Uterus (tissue), 4 donors: Measurements from ENCODE around the gene SPINK7. TPM values are rescaled to one million over a fixed set of nuclear protein-coding genes. Genes with fewer than 3 reads are reported as not detected.

Source experiments
- DNase-seq, 2 donors: peaks; one replicate each; pipeline ENCODE4 v3.0.0-alpha.2; 2019 to 2020
- H3K27ac ChIP-seq, 2 donors: fragments of 200-600 bp; sonication (generic); 1 replicate in 1 of 2; 2 replicates in 1 of 2; pipeline ENCODE4 v1.5.1; 2016 to 2018
- H3K27me3 ChIP-seq, 2 donors: fragments of 200-600 bp; sonication (generic); one replicate each; pipeline ENCODE4 v1.5.1; 2018 to 2019; ENCODE audit warnings: control low read depth in 1 of 2
- H3K36me3 ChIP-seq, 2 donors: fragments of 200-600 bp; sonication (generic); one replicate each; pipeline ENCODE4 v1.5.1; 2019; ENCODE audit warnings: control low read depth in 1 of 2
- H3K4me1 ChIP-seq, 2 donors: fragments of 200-600 bp; sonication (generic); one replicate each; pipeline ENCODE4 v1.5.1; 2018 to 2019; ENCODE audit warnings: control low read depth in 1 of 2
- H3K4me3 ChIP-seq, 2 donors: fragments of 200-600 bp; sonication (generic); 1 replicate in 1 of 2; 2 replicates in 1 of 2; pipeline ENCODE4 v1.5.1; 2018 to 2019; ENCODE audit warnings: mild to moderate bottlenecking in 1 of 2
- H3K9me3 ChIP-seq, 2 donors: fragments of 200-600 bp; sonication (generic); one replicate each; pipeline ENCODE4 v1.5.1; 2019; ENCODE audit warnings: control low read depth in 1 of 2
- POLR2A ChIP-seq, 2 donors: fragments of 450-650 bp; IDR thresholded peaks; one replicate each; pipeline ENCODE4 v1.6.1; 2016; ENCODE audit warnings: antibody characterized with exemption in 2 of 2, mild to moderate bottlenecking in 1 of 2, moderate library complexity in 1 of 2
- intact Hi-C: fragments of 100-400 bp; cut with DNase I; formaldehyde crosslinking; loops from one replicate; pipeline ENCODE4 v1.15.1; 2023; ENCODE audit warnings: low total_unique reads
- total RNA-seq, 4 donors: library from RNA; depleted of rRNA in 3 of 4; stranded (reverse); fragments of >200 nt in 3 of 4; gene quantifications; one replicate each; pipeline versions ENCODE4 v1.1.0 to v1.2.4, GENCODE V29; 2014 to 2023
- TF ChIP-seq, protein P1 (sequence below), 4 experiments: fragments of 200-600 bp in 2 of 4; fragments of 450-650 bp in 2 of 4; sonication (generic) in 2 of 4; IDR thresholded peaks; one replicate each; pipeline ENCODE4 v1.5.1; 2016 to 2019; ENCODE audit warnings: antibody characterized with exemption in 4 of 4, mild to moderate bottlenecking in 2 of 4, moderate library complexity in 1 of 4
- donor health status: DM: yes; HTN: yes; CAD: no.

The SPINK7 gene
- total RNA-seq, 4 donors from 2014 or later, result not detected

DNA sequence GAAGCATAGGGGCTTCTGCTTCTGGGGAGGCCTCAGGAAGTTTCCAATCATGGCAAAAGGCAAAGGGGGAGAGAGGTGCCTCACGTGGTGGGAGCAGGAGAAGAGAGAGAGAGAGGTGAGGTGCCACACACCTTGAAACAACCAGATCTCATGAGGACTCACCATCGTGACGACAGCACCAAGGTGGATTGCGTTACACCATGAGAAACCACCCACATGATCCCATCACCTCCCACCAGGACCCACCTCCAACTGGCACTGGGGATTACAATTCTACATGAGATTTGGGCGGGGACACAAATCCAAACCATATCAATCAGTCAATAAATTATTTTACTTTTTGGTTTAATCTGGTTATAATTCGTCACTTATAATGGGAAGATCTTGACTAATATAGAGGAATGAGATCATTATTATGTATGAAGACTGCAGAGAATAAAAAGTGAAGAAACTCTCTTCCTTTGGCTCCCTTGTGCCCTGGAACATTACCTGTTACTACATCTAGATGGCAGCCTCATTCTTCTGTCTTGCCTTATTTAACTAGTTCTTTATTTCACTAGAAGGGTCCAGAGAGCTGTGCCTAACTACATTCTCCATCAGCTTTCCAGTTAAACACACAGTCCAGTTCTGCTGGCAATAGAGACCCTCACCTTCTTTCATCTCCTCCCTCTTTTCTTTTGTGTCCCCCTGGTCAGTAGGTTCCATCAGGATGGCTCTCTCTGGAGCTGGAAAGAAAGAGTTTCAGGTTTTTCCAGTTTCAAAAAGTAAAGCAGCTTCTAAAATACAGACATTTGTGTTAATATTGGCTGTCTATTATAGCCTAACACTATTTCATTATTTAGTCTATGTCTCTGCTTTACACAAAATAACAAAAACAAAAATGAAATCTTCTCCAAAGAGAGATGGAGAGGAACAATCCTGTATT, 21.7 kb upstream of the SPINK7 start:
- Histone ChIP-seq H3K27me3 (no peaks in the 10 kb centered on the region), H3K36me3 (no peaks in the 10 kb centered on the region), H3K4me1 (no peaks in the 10 kb centered on the region), H3K27ac (no peak overlapping the region), H3K4me3 (no peak overlapping the region), H3K9me3 (no peaks in the 10 kb centered on the region)
- intact Hi-C loops, result no loop called here
- TF ChIP-seq POLR2A (IDR thresholded peaks at IDR 0.05), result no peak
- TF ChIP-seq, protein P1, sequence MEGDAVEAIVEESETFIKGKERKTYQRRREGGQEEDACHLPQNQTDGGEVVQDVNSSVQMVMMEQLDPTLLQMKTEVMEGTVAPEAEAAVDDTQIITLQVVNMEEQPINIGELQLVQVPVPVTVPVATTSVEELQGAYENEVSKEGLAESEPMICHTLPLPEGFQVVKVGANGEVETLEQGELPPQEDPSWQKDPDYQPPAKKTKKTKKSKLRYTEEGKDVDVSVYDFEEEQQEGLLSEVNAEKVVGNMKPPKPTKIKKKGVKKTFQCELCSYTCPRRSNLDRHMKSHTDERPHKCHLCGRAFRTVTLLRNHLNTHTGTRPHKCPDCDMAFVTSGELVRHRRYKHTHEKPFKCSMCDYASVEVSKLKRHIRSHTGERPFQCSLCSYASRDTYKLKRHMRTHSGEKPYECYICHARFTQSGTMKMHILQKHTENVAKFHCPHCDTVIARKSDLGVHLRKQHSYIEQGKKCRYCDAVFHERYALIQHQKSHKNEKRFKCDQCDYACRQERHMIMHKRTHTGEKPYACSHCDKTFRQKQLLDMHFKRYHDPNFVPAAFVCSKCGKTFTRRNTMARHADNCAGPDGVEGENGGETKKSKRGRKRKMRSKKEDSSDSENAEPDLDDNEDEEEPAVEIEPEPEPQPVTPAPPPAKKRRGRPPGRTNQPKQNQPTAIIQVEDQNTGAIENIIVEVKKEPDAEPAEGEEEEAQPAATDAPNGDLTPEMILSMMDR (IDR thresholded peaks at IDR 0.05), result no peak
- DNase-seq, result no peak

DNA sequence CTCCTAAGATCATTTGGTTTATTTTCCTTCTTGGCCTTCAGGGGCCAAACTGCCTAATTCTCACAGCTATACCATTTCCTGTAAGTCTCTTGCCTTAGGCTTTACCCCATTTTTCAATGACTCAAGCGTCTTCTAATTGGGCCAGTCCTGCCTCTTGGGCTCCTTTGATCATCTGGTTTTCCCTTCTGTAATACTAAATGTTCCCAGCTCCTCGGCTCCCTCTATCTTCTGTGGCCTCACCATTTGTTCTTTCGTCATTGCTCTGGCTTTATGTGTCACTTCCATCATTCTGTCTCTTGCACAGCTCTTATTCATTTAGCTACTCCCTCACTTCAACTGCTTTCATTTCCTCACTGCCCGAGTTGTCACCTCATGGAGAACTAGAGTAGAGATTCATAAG, 14.5 kb upstream of the SPINK7 start:
- no peaks in the 10 kb centered on the region for H3K36me3 ChIP-seq
- H3K9me3 ChIP-seq, result no peaks in the 10 kb centered on the region
- TF ChIP-seq, protein P1 (IDR thresholded peaks at IDR 0.05), result no peak
- TF ChIP-seq POLR2A (IDR thresholded peaks at IDR 0.05), result no peak
- no peak for DNase-seq
- no peak overlapping the region for H3K4me3 ChIP-seq
- H3K27me3 ChIP-seq, result no peaks in the 10 kb centered on the region
- intact Hi-C loops, result no loop called here
- no peaks in the 10 kb centered on the region for H3K4me1 ChIP-seq
- no peak overlapping the region for H3K27ac ChIP-seq

DNA sequence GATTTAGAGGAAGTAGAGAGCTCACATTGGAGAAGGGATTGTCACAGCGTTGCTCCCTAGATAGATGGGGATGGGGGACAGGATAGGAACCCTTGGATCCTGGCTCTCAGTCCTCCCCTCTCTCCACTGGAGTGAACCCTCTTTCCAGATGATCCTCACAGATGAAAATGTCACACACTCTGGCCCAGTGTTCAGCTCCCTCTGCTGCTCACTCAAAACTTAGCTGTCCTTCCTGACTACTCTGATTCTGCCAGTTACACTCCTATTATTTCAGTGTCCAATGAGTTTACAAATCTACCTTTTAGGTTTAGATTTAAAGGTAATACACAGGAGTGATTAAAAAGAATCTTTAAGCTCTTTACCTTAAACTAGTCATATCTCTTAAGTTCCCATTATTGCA, 5.8 kb upstream of the SPINK7 start:
- TF ChIP-seq, protein P1 (IDR thresholded peaks at IDR 0.05), result no peak
- TF ChIP-seq POLR2A (IDR thresholded peaks at IDR 0.05), result no peak
- Histone ChIP-seq H3K4me1 (no peaks in the 10 kb centered on the region), H3K36me3 (no peaks in the 10 kb centered on the region), H3K27ac (no peak overlapping the region), H3K9me3 (no peaks in the 10 kb centered on the region), H3K27me3 (no peaks in the 10 kb centered on the region), H3K4me3 (no peak overlapping the region)
- intact Hi-C loops, result no loop called here
- DNase-seq, result no peak

DNA sequence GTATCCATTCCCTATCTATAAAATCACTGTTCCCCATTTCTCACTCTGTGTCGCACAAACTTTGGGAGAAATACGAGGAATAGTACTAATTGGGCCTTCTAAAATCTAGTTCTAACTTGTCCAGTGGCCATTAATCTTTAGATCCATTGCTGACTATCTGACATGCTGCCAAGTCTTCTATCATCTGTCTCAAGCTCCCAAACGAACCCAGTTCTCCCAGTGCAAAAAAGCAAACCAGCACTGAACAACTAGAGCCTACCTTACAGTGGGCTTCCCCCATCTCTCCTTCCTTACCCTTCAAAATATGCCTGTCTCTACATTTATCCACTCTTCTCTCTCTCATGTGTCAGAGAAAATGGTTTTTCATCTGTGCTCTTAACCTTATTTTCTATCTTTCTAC, 3.2 kb upstream of the SPINK7 start:
- intact Hi-C loops, result no loop called here
- no peak for DNase-seq
- Histone ChIP-seq H3K27me3 (no peaks in the 10 kb centered on the region), H3K27ac (no peak overlapping the region), H3K36me3 (no peaks in the 10 kb centered on the region), H3K4me1 (no peaks in the 10 kb centered on the region), H3K9me3 (no peaks in the 10 kb centered on the region), H3K4me3 (no peak overlapping the region)
- TF ChIP-seq, protein P1 (IDR thresholded peaks at IDR 0.05), result no peak
- TF ChIP-seq POLR2A (IDR thresholded peaks at IDR 0.05), result no peak

DNA sequence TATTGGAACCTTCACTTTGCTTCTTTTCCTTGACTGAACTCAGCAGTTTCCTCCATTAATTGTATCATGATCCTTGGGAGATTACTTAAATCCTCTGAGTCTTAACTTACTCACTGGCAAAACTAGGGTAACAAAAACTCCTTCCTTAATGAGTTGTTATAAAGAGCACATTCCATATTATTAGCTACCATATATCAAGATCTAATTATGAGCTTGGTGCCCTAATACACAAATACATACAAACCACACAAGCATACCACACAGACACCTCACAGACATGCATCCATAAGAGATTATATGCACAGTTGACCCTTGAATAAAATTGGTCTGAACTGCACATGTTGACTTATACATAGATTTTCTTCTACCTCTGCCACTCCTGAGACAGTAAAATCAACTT, 2.5 kb upstream of the SPINK7 start:
- TF ChIP-seq POLR2A (IDR thresholded peaks at IDR 0.05), result no peak
- TF ChIP-seq, protein P1 (IDR thresholded peaks at IDR 0.05), result no peak
- Histone ChIP-seq H3K4me1 (no peaks in the 10 kb centered on the region), H3K36me3 (no peaks in the 10 kb centered on the region), H3K4me3 (no peak overlapping the region), H3K27me3 (no peaks in the 10 kb centered on the region), H3K9me3 (no peaks in the 10 kb centered on the region), H3K27ac (no peak overlapping the region)
- DNase-seq, result no peak
- intact Hi-C loops, result no loop called here
